SKM-1 treated with dmso at 0.1 percent for 144 hours (cell line): ENCODE measurements around the gene TRNAU1AP.
"Not testable (repeated sequence)": the region's sequence is repeated elsewhere in the genome, so short reads cannot be mapped to it uniquely, and the experiment has no call there.

Source experiments
- DNase-seq: peaks from one replicate; lab custom pipeline; 2025; ENCODE audit not compliant: unreplicated experiment; lab: John Stamatoyannopoulos, UW

The TRNAU1AP gene

DNA sequence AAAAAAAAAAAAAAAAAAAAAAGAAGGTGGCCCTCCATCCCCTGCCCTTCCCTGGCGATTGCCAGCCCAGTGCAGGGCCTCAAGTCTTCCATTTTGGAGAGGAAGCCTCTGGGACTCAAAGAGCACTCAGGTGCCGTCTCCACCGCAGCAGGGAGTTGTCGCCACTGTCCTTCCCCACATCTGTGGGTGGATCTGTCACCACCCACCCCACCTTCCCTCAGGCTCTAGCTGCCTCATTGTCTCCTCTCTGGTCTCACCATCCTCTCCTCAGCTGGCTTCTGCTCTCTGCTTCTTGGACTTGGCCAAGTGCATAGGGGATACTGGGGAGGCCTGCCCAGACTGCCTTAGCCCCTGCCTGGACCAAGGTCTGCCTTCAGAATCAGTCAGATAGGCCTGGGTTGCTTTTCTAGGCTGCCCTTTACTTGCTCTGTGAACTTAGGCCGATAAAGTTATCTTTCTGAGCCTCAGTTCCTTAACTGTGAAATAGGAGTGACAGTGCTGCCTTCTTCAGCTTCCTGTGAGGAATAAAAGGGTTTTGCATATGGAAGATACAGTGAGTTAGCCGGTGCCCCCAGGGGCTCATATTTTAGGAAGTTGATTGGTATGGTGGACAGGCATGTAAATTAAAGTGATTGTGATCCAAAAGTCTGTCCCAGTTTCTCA lies 31.3 kb upstream of the TRNAU1AP start:
- no peak for DNase-seq

- not testable (repeated sequence) for DNase-seq
Measured at GRCh38 chr1:28522537-28522936, 30.3 kb upstream of the TRNAU1AP start.

DNA sequence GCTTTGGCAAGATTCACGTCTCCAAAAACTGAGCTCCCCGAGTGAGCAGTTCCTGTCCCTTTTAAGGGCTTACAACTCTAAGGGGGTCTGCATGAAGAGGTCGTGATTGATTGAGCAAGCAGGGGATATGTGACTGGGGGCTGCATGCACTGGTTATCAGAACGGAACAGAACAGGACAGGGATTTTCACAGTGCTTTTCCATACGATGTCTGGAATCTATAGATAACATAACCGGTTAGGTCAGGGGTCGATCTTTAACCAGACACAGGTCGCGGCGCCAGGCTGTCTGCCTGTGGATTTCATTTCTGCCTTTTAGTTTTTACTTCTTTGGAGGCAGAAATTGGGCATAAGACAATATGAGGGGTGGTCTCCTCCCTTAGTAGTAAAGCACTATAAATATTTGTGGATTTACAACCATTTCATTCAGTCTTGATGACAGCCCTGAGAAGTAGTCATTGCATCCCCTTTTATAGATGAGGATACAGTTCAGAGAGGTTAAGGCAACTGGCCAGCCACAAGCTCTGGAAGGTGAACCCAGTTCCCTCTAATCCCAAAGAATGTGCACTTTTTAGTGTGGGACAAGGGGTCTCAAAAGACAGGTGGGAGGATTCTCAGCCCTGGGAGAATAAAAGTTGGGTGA lies 27.8 kb upstream of the TRNAU1AP start:
- DNase-seq, result not testable (repeated sequence)

- no peak for DNase-seq
Measured at GRCh38 chr1:28526886-28527285, 26.0 kb upstream of the TRNAU1AP start.

DNA sequence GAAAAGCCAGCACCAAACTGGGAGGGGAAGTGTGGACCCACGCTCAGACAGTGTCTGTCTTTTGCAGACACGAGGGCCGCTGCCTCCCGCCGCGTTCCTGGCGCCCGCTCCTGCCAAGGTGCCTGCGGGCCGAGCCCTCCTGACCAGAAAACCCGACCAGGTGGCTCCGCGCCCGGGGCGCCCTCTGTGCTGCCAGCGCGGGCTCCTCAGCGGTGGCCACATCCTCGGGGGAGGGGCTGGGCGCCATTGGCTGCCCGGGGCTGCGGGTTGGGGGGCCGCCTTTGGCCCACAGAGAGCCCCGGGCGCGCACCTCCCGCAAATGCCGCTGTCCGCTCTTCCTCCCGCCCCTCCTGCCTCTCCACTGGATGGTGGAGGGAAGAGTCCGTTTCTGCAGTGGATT lies 22.4 kb upstream of the TRNAU1AP start:
- no peak for DNase-seq

GRCh38 chr1:28534671-28535070 lies 18.2 kb upstream of the TRNAU1AP start:
- DNase-seq, result no peak

- no peak for DNase-seq
Measured at GRCh38 chr1:28535180-28535579, 17.7 kb upstream of the TRNAU1AP start.

GRCh38 chr1:28537457-28538199 lies 15.3 kb upstream of the TRNAU1AP start:
- no peak for DNase-seq

- DNase-seq, result no peak
Measured at GRCh38 chr1:28538286-28538685, 14.6 kb upstream of the TRNAU1AP start.

DNA sequence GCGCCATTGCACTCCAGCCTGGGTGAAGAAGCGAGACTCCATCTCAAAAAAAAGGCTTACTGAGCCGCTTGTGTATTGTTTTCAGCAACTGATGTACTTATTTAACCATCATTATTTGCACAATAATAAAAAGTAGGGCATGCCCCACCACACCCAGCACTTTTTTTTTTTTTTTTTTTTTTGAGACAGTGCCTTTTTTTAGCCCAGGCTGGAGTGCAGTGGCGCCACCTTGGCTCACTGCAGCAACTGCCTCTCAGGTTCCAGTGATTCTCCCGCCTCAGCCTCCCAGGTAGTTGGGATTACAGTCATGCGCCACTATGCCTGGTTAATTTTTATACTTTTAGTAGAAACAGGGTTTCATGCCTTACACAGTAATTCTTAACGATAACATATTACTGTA lies 12.2 kb upstream of the TRNAU1AP start:
- DNase-seq, result no peak

GRCh38 chr1:28541414-28542015 lies 11.4 kb upstream of the TRNAU1AP start:
- not testable (repeated sequence) for DNase-seq

- no peak for DNase-seq
Measured at GRCh38 chr1:28545246-28545628, 7.6 kb upstream of the TRNAU1AP start.

DNA sequence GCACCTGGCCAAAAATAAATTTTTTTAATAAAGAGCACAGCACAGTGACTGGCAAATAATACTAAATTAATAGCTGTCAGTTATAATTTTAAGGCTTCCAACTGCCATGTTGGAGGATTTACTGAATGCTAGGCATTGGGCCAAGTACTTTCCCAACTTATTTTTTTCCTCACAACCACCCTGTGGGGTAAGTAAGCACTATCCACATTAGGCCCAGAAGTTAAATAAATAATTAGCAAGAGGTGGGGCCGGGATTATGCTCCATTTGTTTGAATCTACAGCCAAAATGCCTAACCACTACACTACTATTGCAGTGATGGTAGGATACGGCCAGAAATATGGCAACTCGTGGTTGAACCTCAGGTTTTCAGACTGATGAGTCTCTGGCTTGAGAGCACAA lies 4.6 kb upstream of the TRNAU1AP start:
- no peak for DNase-seq

DNA sequence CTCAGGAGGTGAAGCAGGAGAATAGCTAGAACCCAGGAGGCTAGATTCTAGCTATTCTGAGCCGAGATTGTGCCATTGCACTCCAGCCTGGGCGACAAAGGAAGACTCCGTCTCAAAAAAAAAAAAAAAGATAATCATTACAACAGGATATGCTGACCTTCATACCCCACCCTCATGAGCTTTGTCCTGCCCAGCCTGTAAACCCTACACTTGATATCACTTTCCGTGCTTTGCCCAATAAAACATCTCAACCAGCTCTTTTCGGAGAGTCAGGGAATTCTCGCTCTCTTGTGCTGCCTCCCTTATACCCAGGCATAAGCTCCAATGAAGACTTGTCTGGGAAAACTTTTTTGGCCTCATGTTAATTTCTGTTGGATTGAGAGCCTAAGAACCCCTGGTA lies 1.5 kb upstream of the TRNAU1AP start:
- DNase-seq, result no peak

GRCh38 chr1:28560886-28561285 lies 8.0 kb downstream of the TRNAU1AP start:
- DNase-seq, result no peak

DNA sequence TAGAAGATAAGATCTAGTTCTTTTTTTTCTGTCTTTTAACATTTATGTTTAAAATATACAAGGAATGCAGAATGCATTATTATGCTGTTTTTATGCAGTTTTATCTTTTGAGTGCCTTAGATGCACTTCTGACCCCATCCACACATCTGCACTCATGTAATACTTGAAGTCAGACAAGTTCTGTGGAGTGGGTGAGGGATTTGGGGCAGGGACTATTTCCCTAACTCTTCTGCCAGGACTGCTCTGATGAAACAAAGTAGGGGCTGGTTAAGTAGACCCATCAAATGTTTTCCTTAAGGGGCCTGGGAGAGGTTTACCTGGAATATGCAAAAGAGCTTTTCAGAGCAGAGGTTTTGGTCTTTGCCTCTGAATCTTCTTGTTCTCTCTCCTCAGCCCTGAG lies 11.4 kb downstream of the TRNAU1AP start:
- DNase-seq, result no peak

DNA sequence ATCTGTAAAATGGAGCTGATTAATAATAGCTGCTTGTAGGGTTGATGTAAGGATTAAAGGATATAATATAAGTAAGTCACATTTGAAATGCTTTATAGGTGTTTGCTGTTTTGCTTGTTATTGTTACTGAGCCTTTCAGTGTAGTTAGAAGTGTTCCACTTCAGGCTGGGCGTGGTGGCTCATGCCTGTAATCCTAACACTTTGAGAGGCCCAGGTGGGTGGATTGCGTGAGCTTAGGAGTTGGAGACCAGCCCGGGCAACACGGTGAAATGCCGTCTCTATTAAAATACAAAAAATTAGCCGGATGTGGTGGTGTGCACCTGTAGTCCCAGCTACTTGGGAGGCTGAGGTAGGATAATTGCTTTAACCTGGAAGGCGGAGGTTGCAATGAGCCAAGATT lies 12.2 kb downstream of the TRNAU1AP start:
- no peak for DNase-seq

DNA sequence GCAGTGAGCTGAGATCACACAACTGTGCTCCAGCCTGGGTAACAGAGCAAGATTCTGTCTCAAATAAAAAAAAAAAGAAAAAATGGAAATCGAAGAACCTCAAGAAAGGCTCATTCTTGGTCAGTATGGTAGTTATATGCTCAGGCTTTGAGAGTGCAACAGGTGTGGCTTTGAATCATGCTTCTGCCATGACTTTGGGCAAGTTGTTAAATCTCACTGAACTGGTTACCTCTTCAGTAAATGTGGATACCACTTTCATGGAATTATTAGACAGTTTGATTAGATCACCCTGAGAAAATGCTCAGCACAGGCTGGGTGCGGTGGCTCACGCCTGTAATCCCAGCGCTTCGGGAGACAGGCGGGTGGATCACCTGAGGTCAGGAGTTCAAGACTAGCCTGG lies 12.8 kb downstream of the TRNAU1AP start:
- DNase-seq, result no peak

- no peak for DNase-seq
Measured at GRCh38 chr1:28566931-28567330, 14.0 kb downstream of the TRNAU1AP start.

DNA sequence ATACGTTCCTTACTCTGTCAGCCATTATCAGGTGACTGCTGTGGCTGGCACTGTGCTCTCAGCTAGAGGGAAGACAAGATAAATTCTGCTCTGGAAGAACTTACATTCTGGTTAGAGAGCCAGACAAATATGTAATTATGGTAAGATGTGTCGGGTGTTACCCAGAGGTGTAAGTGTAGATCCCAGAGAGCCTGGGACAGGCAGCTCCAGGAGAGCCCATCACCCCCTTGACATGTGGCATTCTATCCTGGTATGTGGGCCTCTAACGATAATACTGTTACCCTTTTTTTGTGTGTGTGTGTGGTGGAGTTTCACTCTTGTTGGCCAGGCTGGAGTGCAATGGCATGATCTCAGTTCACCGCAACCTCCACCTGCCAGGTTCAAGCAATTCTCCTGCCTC lies 19.0 kb downstream of the TRNAU1AP start:
- no peak for DNase-seq

- DNase-seq, result not testable (repeated sequence)
Measured at GRCh38 chr1:28572891-28573290, 20.0 kb downstream of the TRNAU1AP start.

- DNase-seq, result no peak
Measured at GRCh38 chr1:28573564-28573963, 20.7 kb downstream of the TRNAU1AP start.
